K562 (cell line): Measurements from ENCODE around the gene PRR7. TPM values are rescaled to one million over a fixed set of nuclear protein-coding genes. Genes with fewer than 3 reads are reported as not detected.

Experiments
- ARID2 ChIP-seq: fragments of 450-650 bp; IDR thresholded peaks from 2 replicates; pipeline ENCODE4 v1.6.1; 2017; ENCODE audit warnings: antibody characterized with exemption, mild to moderate bottlenecking
- DACH1 ChIP-seq: fragments of 450-650 bp; IDR thresholded peaks from 2 replicates; pipeline ENCODE4 v1.6.1; 2018; ENCODE audit not compliant: partially characterized antibody
- FOXP1 ChIP-seq: sonication (generic); formaldehyde crosslinking; IDR thresholded peaks from 2 replicates; pipeline ENCODE4 v1.8.0; 2022; ENCODE audit warnings: mild to moderate bottlenecking, missing genetic modification reagents
- GATAD2B ChIP-seq: fragments of 450-650 bp; IDR thresholded peaks from 2 replicates; pipeline ENCODE4 v1.6.1; 2017; ENCODE audit warnings: mild to moderate bottlenecking, borderline replicate concordance
- GTF2F1 ChIP-seq: IDR thresholded peaks from 2 replicates; pipeline ENCODE4 v1.6.1; 2011; ENCODE audit warnings: low read depth, low read length, improper control_type of control experiment
- L3MBTL2 ChIP-seq: fragments of 450-650 bp; IDR thresholded peaks from 2 replicates; pipeline ENCODE4 v1.6.1; 2016; ENCODE audit warnings: mild to moderate bottlenecking, moderate library complexity
- LCOR ChIP-seq: sonication (generic); formaldehyde crosslinking; IDR thresholded peaks from 2 replicates; pipeline ENCODE4 v1.8.0; 2022; ENCODE audit warnings: mild to moderate bottlenecking, missing genetic modification reagents
- MAFK ChIP-seq: IDR thresholded peaks from 2 replicates; pipeline ENCODE4 v1.6.1; 2011; ENCODE audit warnings: low read length, improper control_type of control experiment
- MBD2 ChIP-seq: sonication (generic); IDR thresholded peaks from 2 replicates; pipeline ENCODE4 v1.6.1; 2016; ENCODE audit warnings: low read depth, borderline replicate concordance
- MCM7 ChIP-seq, 2 experiments: fragments of 450-650 bp; IDR thresholded peaks; 2 replicates each; pipeline ENCODE4 v1.6.1; 2016 to 2018
- MYC ChIP-seq, 2 experiments: fragments of 250-450 bp in 1 of 2; sonication (Bioruptor Pico) in 1 of 2; IDR thresholded peaks; 2 replicates each; pipeline versions ENCODE4 v1.5.1 to v1.6.1; 2012 to 2021; ENCODE audit warnings: low read depth in 2 of 2, borderline replicate concordance in 1 of 2, improper control_type of control experiment in 1 of 2, low read length in 1 of 2, mild to moderate bottlenecking in 1 of 2, moderate library complexity in 1 of 2
- PRDM10 ChIP-seq: fragments of 450-650 bp; IDR thresholded peaks from 2 replicates; pipeline ENCODE4 v1.6.1; 2018; ENCODE audit not compliant: partially characterized antibody
- PRPF4 ChIP-seq: fragments of 200-400 bp; formaldehyde crosslinking; IDR thresholded peaks from one replicate; pipeline ENCODE4 v1.6.1; 2017; ENCODE audit warnings: low read length, low read depth, mild to moderate bottlenecking; ENCODE audit not compliant: insufficient read depth, poor library complexity, severe bottlenecking
- PTBP1 ChIP-seq: fragments of 200-400 bp; formaldehyde crosslinking; IDR thresholded peaks from 2 replicates; pipeline ENCODE4 v1.6.1; 2017; ENCODE audit warnings: low read depth, low read length
- RCOR1 ChIP-seq, 2 experiments: IDR thresholded peaks; 2 replicates each; pipeline ENCODE4 v1.6.1; 2012; ENCODE audit warnings: low read depth in 2 of 2, low read length in 2 of 2, borderline replicate concordance in 1 of 2, improper control_type of control experiment in 1 of 2
- SMC3 ChIP-seq: conservative IDR thresholded peaks from 2 replicates; pipeline ENCODE4 v1.6.1; 2011; ENCODE audit warnings: low read depth, low read length, improper control_type of control experiment; ENCODE audit not compliant: insufficient read depth
- TARDBP ChIP-seq: fragments of 450-650 bp; IDR thresholded peaks from 2 replicates; pipeline ENCODE4 v1.6.1; 2016
- TCF7 ChIP-seq: sonication (generic); IDR thresholded peaks from 2 replicates; pipeline ENCODE4 v1.6.1; 2016; ENCODE audit warnings: antibody characterized with exemption, borderline replicate concordance
- TEAD4 ChIP-seq, 2 experiments: sonication (generic) in 1 of 2; formaldehyde crosslinking in 1 of 2; IDR thresholded peaks; 2 replicates each; pipeline versions ENCODE4 v1.6.1 to v1.8.0; 2012 to 2022; ENCODE audit warnings: borderline replicate concordance in 1 of 2, inconsistent platforms in 1 of 2, low read length in 1 of 2, mild to moderate bottlenecking in 1 of 2, missing genetic modification reagents in 1 of 2
- ZBTB2 ChIP-seq: fragments of 450-650 bp; IDR thresholded peaks from 2 replicates; pipeline ENCODE4 v1.6.1; 2016; ENCODE audit warnings: antibody characterized with exemption
- ZC3H4 ChIP-seq: sonication (generic); formaldehyde crosslinking; IDR thresholded peaks from 2 replicates; pipeline ENCODE4 v1.9.0; 2021; ENCODE audit warnings: missing genetic modification reagents, borderline replicate concordance
- ZNF239 ChIP-seq: fragments of 250-450 bp; sonication (Bioruptor Pico); IDR thresholded peaks from 2 replicates; pipeline ENCODE4 v1.4.0; 2020; ENCODE audit warnings: mild to moderate bottlenecking
- ZNF280B ChIP-seq: fragments of 250-450 bp; sonication (Bioruptor Pico); IDR thresholded peaks from 2 replicates; pipeline ENCODE4 v1.5.1; 2021; ENCODE audit warnings: mild to moderate bottlenecking
- polyA plus RNA-seq, 8 experiments: library from polyadenylated mRNA; depleted of rRNA in 4 of 8; stranded (reverse) in 5 of 8; unstranded in 3 of 8; fragments of >200 nt; fragmentation: Nextera tagmentation in 2 of 8; fragmentation: Illumina TruSeq in 1 of 8; extraction: Ambion mirVana in 2 of 8; extraction: Trizol in 1 of 8; gene quantifications; 2 replicates each; pipeline versions ENCODE4 v1.2.1 to v1.2.3, GENCODE V29; 2011 to 2014; ENCODE audit warnings: inconsistent platforms in 1 of 8, missing spikeins in 1 of 8
- total RNA-seq, 7 experiments: library from RNA; depleted of rRNA in 6 of 7; stranded (reverse); fragments of >200 nt in 6 of 7; fragmentation: Illumina TruSeq in 2 of 7; extraction: Trizol in 2 of 7; gene quantifications; 2 replicates each; pipeline versions ENCODE4 v1.2.1 to v1.2.3, GENCODE V29; 2011 to 2021; ENCODE audit warnings: low replicate concordance in 1 of 7

Gene PRR7
- total and polyA plus RNA-seq, 9 of the 15 experiments (the other 6 are each of a cell fraction or from before 2014, with no cell fraction given): 0.80 to 11.3 (median 10.4) TPM; not detected in 4

- TF ChIP-seq PRDM10: no peak
- peak; percentile 73; the same call in 1 of the 2 replicates for TF ChIP-seq LCOR (CRISPR knock-in tag)
- peak; percentile 74 for TF ChIP-seq DACH1
- TF ChIP-seq TARDBP: peak; percentile 65; the same call in 1 of the 2 replicates
- TF ChIP-seq ZNF239 (CRISPR knock-in tag): 0 out of 2 replicates have a peak, but pooled peaks have one; percentile 9
- no peak for TF ChIP-seq PRPF4
- peak; percentile 69 for TF ChIP-seq MYC (IDR thresholded peaks at IDR 0.05; ENCODE audit: low read depth, low read length)
- TF ChIP-seq MYC (CRISPR knock-in tag; IDR thresholded peaks at IDR 0.05; ENCODE audit: borderline replicate concordance, low read depth): no peak
- TF ChIP-seq FOXP1 (CRISPR knock-in tag): peak; percentile 62; the same call in 1 of the 2 replicates
- TF ChIP-seq GATAD2B: peak; percentile 82
- TF ChIP-seq ZC3H4 (CRISPR knock-in tag): 0 out of 2 replicates have a peak, but pooled peaks have one; percentile 25
- no peak for TF ChIP-seq MBD2
- TF ChIP-seq PTBP1: no peak
- no peak for TF ChIP-seq TCF7
- peak; percentile 60 for TF ChIP-seq L3MBTL2
- TF ChIP-seq TEAD4 (IDR thresholded peaks at IDR 0.05; ENCODE audit: low read length): 0 out of 2 replicates have a peak, but pooled peaks have one; percentile 13
- no peak for TF ChIP-seq TEAD4 (CRISPR knock-in tag; IDR thresholded peaks at IDR 0.05; ENCODE audit: borderline replicate concordance)
- TF ChIP-seq MAFK: no peak
- no peak for TF ChIP-seq MCM7 (IDR thresholded peaks at IDR 0.05)
- 0 out of 2 replicates have a peak, but pooled peaks have one; percentile 22 for TF ChIP-seq ZBTB2
- peak; percentile 80 for TF ChIP-seq ARID2
- TF ChIP-seq GTF2F1: peak; percentile 56; the same call in 1 of the 2 replicates
- peak in 1 of 2 experiments; percentile 55; a peak in 3 of 4 replicates for TF ChIP-seq RCOR1 (IDR thresholded peaks at IDR 0.05; ENCODE audit: borderline replicate concordance in 1 of 2, low read depth in 2 of 2, low read length in 2 of 2)
- TF ChIP-seq SMC3: peak; percentile 86
- TF ChIP-seq ZNF280B (CRISPR knock-in tag): no peak
Observed at GRCh38 chr5:177491429-177491945, 44.9 kb downstream of the PRR7 start (continued).
